ENCODE measurements around the gene TRIM36. TPM values are rescaled to one million over a fixed set of nuclear protein-coding genes. Genes with fewer than 3 reads are reported as not detected.

Gene TRIM36
- total RNA-seq, 1 experiment from 2014 or later = 12.6 TPM

DNA sequence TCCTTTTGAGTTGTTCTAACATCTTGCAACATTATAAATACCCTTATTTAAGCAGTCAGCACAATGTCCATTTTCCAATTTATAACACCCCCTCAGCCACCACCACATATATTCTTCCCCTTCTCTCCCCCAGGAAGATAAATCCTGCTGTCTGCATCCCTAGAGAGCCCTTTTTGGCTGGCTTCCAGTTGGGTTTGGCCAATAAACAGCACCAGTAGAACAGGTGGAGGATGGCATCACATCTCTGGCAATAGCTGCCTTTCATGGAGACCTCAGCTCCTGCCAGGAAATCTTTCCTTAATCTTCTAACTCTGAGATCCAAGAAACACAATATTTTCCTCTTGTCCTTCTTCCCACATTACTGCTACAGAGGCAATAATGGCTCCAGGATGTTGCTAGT lies 53.7 kb downstream of the TRIM36 start:
- RAD21 ChIA-PET (ENCODE audit: low non-redundant PET in 1 of 2, low total read pairs in 2 of 2, uncharacterized antibody in 2 of 2, unreplicated experiment in 2 of 2) = no interaction called here
- Histone ChIP-seq H3K9ac (ENCODE audit: low read length) (no peak overlapping the region), H3K27me3 (ENCODE audit: insufficient read depth, low read length) (no peaks in the 10 kb centered on the region), H3K9me3 (ENCODE audit: control insufficient read depth in 1 of 2, insufficient read depth in 1 of 2, low read depth in 1 of 2, low read length in 2 of 2) (no peaks in the 10 kb centered on the region), H3K4me2 (ENCODE audit: low read length) (no peak overlapping the region), H3K79me2 (ENCODE audit: insufficient read depth, low read length) (no peaks in the 10 kb centered on the region), H3K36me3 (ENCODE audit: control insufficient read depth in 1 of 2, insufficient read depth in 2 of 2, low read length in 2 of 2) (no peaks in the 10 kb centered on the region), H3K9me2 (ENCODE audit: insufficient read depth) (no peaks in the 10 kb centered on the region), H2AFZ (ENCODE audit: low read depth, low read length, poor library complexity, severe bottlenecking) (no peak overlapping the region), H3K4me3 (replicated peaks in 1 of 2; ENCODE audit: low read depth in 1 of 2, low read length in 2 of 2) (no peak overlapping the region), H3K4me1 (ENCODE audit: control insufficient read depth in 1 of 2, insufficient read depth in 2 of 2, low read length in 2 of 2) (no peaks in the 10 kb centered on the region), H4K20me1 (ENCODE audit: insufficient read depth) (no peaks in the 10 kb centered on the region), H3K27ac (ENCODE audit: low read depth, low read length) (no peak overlapping the region)
- ATAC-seq = no peak
- POLR2A ChIA-PET = no interaction called here
- no TSS peak for BruUV-seq (replicated peaks)
- TF ChIP-seq, protein P1, sequence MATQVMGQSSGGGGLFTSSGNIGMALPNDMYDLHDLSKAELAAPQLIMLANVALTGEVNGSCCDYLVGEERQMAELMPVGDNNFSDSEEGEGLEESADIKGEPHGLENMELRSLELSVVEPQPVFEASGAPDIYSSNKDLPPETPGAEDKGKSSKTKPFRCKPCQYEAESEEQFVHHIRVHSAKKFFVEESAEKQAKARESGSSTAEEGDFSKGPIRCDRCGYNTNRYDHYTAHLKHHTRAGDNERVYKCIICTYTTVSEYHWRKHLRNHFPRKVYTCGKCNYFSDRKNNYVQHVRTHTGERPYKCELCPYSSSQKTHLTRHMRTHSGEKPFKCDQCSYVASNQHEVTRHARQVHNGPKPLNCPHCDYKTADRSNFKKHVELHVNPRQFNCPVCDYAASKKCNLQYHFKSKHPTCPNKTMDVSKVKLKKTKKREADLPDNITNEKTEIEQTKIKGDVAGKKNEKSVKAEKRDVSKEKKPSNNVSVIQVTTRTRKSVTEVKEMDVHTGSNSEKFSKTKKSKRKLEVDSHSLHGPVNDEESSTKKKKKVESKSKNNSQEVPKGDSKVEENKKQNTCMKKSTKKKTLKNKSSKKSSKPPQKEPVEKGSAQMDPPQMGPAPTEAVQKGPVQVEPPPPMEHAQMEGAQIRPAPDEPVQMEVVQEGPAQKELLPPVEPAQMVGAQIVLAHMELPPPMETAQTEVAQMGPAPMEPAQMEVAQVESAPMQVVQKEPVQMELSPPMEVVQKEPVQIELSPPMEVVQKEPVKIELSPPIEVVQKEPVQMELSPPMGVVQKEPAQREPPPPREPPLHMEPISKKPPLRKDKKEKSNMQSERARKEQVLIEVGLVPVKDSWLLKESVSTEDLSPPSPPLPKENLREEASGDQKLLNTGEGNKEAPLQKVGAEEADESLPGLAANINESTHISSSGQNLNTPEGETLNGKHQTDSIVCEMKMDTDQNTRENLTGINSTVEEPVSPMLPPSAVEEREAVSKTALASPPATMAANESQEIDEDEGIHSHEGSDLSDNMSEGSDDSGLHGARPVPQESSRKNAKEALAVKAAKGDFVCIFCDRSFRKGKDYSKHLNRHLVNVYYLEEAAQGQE (IDR thresholded peaks at IDR 0.05; ENCODE audit: low read depth) = no peak
- TF ChIP-seq RAD21 (IDR thresholded peaks at IDR 0.05; ENCODE audit: low read depth) (no peak), SRF (IDR thresholded peaks at IDR 0.05; ENCODE audit: low read depth) (no peak), EGR1 (IDR thresholded peaks at IDR 0.05; ENCODE audit: low read depth) (no peak), POLR2A (IDR thresholded peaks at IDR 0.05; ENCODE audit: borderline replicate concordance, extremely low read depth, insufficient read depth, insufficient read length) (no peak), ZNF274 (IDR thresholded peaks at IDR 0.05; ENCODE audit: low read depth, low read length) (no peak), SP1 (IDR thresholded peaks at IDR 0.05; ENCODE audit: low read depth) (no peak), CBX3 (IDR thresholded peaks at IDR 0.05; ENCODE audit: low read depth) (no peak), ZFX (IDR thresholded peaks at IDR 0.05) (no peak), TCF7L2 (IDR thresholded peaks at IDR 0.05; ENCODE audit: borderline replicate concordance, extremely low read depth, insufficient read depth, insufficient read length) (no peak), FOSL1 (IDR thresholded peaks at IDR 0.05; ENCODE audit: low read depth) (no peak), JUND (IDR thresholded peaks at IDR 0.05) (no peak), CEBPB (IDR thresholded peaks at IDR 0.05; ENCODE audit: low read depth) (no peak), YY1 (IDR thresholded peaks at IDR 0.05; ENCODE audit: extremely low read depth, insufficient replicate concordance, low read depth, low read length) (no peak), SIN3A (IDR thresholded peaks at IDR 0.05; ENCODE audit: low read depth) (no peak), ELF1 (IDR thresholded peaks at IDR 0.05; ENCODE audit: borderline replicate concordance, low read depth) (no peak)
- TF ChIP-seq, protein P2, sequence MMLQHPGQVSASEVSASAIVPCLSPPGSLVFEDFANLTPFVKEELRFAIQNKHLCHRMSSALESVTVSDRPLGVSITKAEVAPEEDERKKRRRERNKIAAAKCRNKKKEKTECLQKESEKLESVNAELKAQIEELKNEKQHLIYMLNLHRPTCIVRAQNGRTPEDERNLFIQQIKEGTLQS (IDR thresholded peaks at IDR 0.05) = no peak
- TF ChIP-seq, protein P3, sequence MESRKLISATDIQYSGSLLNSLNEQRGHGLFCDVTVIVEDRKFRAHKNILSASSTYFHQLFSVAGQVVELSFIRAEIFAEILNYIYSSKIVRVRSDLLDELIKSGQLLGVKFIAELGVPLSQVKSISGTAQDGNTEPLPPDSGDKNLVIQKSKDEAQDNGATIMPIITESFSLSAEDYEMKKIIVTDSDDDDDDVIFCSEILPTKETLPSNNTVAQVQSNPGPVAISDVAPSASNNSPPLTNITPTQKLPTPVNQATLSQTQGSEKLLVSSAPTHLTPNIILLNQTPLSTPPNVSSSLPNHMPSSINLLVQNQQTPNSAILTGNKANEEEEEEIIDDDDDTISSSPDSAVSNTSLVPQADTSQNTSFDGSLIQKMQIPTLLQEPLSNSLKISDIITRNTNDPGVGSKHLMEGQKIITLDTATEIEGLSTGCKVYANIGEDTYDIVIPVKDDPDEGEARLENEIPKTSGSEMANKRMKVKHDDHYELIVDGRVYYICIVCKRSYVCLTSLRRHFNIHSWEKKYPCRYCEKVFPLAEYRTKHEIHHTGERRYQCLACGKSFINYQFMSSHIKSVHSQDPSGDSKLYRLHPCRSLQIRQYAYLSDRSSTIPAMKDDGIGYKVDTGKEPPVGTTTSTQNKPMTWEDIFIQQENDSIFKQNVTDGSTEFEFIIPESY (IDR thresholded peaks at IDR 0.05; ENCODE audit: extremely low read depth, insufficient replicate concordance, low read length) = no peak
- TF ChIP-seq, protein P4, sequence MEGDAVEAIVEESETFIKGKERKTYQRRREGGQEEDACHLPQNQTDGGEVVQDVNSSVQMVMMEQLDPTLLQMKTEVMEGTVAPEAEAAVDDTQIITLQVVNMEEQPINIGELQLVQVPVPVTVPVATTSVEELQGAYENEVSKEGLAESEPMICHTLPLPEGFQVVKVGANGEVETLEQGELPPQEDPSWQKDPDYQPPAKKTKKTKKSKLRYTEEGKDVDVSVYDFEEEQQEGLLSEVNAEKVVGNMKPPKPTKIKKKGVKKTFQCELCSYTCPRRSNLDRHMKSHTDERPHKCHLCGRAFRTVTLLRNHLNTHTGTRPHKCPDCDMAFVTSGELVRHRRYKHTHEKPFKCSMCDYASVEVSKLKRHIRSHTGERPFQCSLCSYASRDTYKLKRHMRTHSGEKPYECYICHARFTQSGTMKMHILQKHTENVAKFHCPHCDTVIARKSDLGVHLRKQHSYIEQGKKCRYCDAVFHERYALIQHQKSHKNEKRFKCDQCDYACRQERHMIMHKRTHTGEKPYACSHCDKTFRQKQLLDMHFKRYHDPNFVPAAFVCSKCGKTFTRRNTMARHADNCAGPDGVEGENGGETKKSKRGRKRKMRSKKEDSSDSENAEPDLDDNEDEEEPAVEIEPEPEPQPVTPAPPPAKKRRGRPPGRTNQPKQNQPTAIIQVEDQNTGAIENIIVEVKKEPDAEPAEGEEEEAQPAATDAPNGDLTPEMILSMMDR (IDR thresholded peaks at IDR 0.05 in 2 of 3, conservative IDR thresholded peaks at IDR 0.05 in 1 of 3; ENCODE audit: borderline replicate concordance in 1 of 3, insufficient read depth in 1 of 3, low read depth in 2 of 3, low read length in 2 of 3) = no peak
- TF ChIP-seq, protein P5, sequence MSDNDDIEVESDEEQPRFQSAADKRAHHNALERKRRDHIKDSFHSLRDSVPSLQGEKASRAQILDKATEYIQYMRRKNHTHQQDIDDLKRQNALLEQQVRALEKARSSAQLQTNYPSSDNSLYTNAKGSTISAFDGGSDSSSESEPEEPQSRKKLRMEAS (IDR thresholded peaks at IDR 0.05) = no peak
- no peak for DNase-seq (ENCODE audit: low read depth, low spot score)
- CTCF ChIA-PET = no interaction called here
- intact Hi-C loops (cut with micrococcal nuclease) = no loop called here
